A549 (cell line): ENCODE measurements around the gene COMMD10.

Source experiments
- EP300 ChIP-seq, 2 experiments: fragments of >200 bp; sonication (Bioruptor Twin); formaldehyde crosslinking; IDR thresholded peaks; 2 replicates in 1 of 2; 3 replicates in 1 of 2; pipeline ENCODE4 v1.6.1; 2016 to 2017
- JUN ChIP-seq, 2 experiments: fragments of >200 bp; sonication (Bioruptor Twin); formaldehyde crosslinking; IDR thresholded peaks; 2 replicates in 1 of 2; 3 replicates in 1 of 2; pipeline ENCODE4 v1.6.1; 2016 to 2017
- MAZ ChIP-seq: fragments of 150-350 bp; IDR thresholded peaks from 2 replicates; pipeline ENCODE4 v1.6.1; 2014; ENCODE audit warnings: antibody characterized with exemption, low read depth, low read length, borderline replicate concordance
- NR3C1 ChIP-seq: fragments of >200 bp; sonication (Bioruptor Twin); formaldehyde crosslinking; IDR thresholded peaks from 3 replicates; pipeline ENCODE4 v1.6.1; 2017
- POLR2A ChIP-seq: IDR thresholded peaks from 2 replicates; pipeline ENCODE4 v1.6.1; 2012; ENCODE audit warnings: mild to moderate bottlenecking, low read length
- RAD21 ChIP-seq, 2 experiments: fragments of >200 bp in 1 of 2; sonication (Bioruptor Twin) in 1 of 2; formaldehyde crosslinking in 1 of 2; IDR thresholded peaks in 1 of 2; conservative IDR thresholded peaks in 1 of 2; 2 replicates in 1 of 2; 3 replicates in 1 of 2; pipeline ENCODE4 v1.6.1; 2012 to 2018; ENCODE audit warnings: inconsistent platforms in 1 of 2
- RCOR1 ChIP-seq: fragments of 150-350 bp; IDR thresholded peaks from 2 replicates; pipeline ENCODE4 v1.6.1; 2014; ENCODE audit warnings: antibody characterized with exemption, low read length, low read depth
- TF ChIP-seq, protein P1 (sequence below): fragments of >200 bp; sonication (Bioruptor Twin); formaldehyde crosslinking; IDR thresholded peaks from 3 replicates; pipeline ENCODE4 v1.5.1; 2016
- TF ChIP-seq, protein P2 (sequence below): fragments of 200-600 bp; sonication (generic); IDR thresholded peaks from 2 replicates; pipeline ENCODE4 v1.6.1; 2016; ENCODE audit warnings: antibody characterized with exemption, mild to moderate bottlenecking, moderate library complexity

DNA sequence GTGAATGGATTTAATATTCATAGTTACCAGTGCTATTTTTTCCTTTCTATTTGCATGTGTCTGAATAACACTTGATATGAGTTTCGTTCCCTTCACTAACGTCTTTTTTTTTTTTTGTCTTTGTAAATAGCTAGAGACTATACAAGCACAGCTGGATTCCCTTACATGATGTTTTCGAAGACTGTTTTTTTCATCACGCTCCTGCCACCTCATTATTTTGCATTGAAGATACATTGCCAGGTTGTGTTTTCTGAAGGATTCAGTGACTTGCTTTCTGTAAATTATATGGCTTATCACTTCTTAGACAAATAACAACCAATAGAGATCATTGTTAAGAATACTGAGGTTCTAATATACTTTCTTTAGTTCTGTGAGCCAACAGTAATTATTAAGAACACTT is 207.5 kb downstream of the COMMD10 start:
- TF ChIP-seq POLR2A, result no peak
- TF ChIP-seq, protein P1, sequence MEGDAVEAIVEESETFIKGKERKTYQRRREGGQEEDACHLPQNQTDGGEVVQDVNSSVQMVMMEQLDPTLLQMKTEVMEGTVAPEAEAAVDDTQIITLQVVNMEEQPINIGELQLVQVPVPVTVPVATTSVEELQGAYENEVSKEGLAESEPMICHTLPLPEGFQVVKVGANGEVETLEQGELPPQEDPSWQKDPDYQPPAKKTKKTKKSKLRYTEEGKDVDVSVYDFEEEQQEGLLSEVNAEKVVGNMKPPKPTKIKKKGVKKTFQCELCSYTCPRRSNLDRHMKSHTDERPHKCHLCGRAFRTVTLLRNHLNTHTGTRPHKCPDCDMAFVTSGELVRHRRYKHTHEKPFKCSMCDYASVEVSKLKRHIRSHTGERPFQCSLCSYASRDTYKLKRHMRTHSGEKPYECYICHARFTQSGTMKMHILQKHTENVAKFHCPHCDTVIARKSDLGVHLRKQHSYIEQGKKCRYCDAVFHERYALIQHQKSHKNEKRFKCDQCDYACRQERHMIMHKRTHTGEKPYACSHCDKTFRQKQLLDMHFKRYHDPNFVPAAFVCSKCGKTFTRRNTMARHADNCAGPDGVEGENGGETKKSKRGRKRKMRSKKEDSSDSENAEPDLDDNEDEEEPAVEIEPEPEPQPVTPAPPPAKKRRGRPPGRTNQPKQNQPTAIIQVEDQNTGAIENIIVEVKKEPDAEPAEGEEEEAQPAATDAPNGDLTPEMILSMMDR, result no peak
- no peak for TF ChIP-seq JUN (IDR thresholded peaks at IDR 0.05)
- no peak for TF ChIP-seq RAD21 (conservative IDR thresholded peaks at IDR 0.05 in 1 of 2, IDR thresholded peaks at IDR 0.05 in 1 of 2)
- TF ChIP-seq EP300 (IDR thresholded peaks at IDR 0.05), result no peak
- no peak for TF ChIP-seq NR3C1
- TF ChIP-seq, protein P2, sequence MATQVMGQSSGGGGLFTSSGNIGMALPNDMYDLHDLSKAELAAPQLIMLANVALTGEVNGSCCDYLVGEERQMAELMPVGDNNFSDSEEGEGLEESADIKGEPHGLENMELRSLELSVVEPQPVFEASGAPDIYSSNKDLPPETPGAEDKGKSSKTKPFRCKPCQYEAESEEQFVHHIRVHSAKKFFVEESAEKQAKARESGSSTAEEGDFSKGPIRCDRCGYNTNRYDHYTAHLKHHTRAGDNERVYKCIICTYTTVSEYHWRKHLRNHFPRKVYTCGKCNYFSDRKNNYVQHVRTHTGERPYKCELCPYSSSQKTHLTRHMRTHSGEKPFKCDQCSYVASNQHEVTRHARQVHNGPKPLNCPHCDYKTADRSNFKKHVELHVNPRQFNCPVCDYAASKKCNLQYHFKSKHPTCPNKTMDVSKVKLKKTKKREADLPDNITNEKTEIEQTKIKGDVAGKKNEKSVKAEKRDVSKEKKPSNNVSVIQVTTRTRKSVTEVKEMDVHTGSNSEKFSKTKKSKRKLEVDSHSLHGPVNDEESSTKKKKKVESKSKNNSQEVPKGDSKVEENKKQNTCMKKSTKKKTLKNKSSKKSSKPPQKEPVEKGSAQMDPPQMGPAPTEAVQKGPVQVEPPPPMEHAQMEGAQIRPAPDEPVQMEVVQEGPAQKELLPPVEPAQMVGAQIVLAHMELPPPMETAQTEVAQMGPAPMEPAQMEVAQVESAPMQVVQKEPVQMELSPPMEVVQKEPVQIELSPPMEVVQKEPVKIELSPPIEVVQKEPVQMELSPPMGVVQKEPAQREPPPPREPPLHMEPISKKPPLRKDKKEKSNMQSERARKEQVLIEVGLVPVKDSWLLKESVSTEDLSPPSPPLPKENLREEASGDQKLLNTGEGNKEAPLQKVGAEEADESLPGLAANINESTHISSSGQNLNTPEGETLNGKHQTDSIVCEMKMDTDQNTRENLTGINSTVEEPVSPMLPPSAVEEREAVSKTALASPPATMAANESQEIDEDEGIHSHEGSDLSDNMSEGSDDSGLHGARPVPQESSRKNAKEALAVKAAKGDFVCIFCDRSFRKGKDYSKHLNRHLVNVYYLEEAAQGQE, result no peak
- no peak for TF ChIP-seq MAZ
- TF ChIP-seq RCOR1, result no peak
